K562 (cell line): Measurements from ENCODE around the gene IREB2. TPM values are rescaled to one million over a fixed set of nuclear protein-coding genes. Genes with fewer than 3 reads are reported as not detected.
A peak's percentile ranks its signal among the peaks of the same experiment; 100 is the strongest.

ENCODE experiments used
- ATF1 ChIP-seq, 2 experiments: fragments of 450-650 bp in 1 of 2; IDR thresholded peaks; 2 replicates each; pipeline ENCODE4 v1.6.1; 2016; ENCODE audit warnings: missing compliant biosample characterization in 1 of 2, missing genetic modification characterization in 1 of 2
- BRD9 ChIP-seq: fragments of 450-650 bp; IDR thresholded peaks from 2 replicates; pipeline ENCODE4 v1.6.1; 2018; ENCODE audit warnings: low read depth; ENCODE audit not compliant: partially characterized antibody
- CBX1 ChIP-seq: sonication (generic); IDR thresholded peaks from 2 replicates; pipeline ENCODE4 v1.6.1; 2016; ENCODE audit warnings: antibody characterized with exemption, low read depth, mild to moderate bottlenecking
- CBX5 ChIP-seq: IDR thresholded peaks from 2 replicates; pipeline ENCODE4 v1.6.1; 2014; ENCODE audit warnings: low read depth, borderline replicate concordance
- E2F5 ChIP-seq: sonication (generic); formaldehyde crosslinking; IDR thresholded peaks from 2 replicates; pipeline ENCODE4 v1.8.0; 2022; ENCODE audit warnings: mild to moderate bottlenecking, missing genetic modification reagents
- E2F8 ChIP-seq: fragments of 450-650 bp; IDR thresholded peaks from 2 replicates; pipeline ENCODE4 v1.7.1; 2018; ENCODE audit warnings: mild to moderate bottlenecking, low read depth; ENCODE audit not compliant: partially characterized antibody
- FOXK1 ChIP-seq: sonication (generic); formaldehyde crosslinking; IDR thresholded peaks from 2 replicates; pipeline ENCODE4 v1.8.0; 2022; ENCODE audit warnings: missing genetic modification reagents, mild to moderate bottlenecking, borderline replicate concordance
- HNRNPH1 ChIP-seq: fragments of 200-400 bp; formaldehyde crosslinking; optimal IDR thresholded peaks from 2 replicates; pipeline ENCODE3; 2017; ENCODE audit warnings: low read depth, mild to moderate bottlenecking, low read length, moderate library complexity
- KDM4B ChIP-seq, 2 experiments: fragments of 450-650 bp in 1 of 2; sonication (generic) in 1 of 2; IDR thresholded peaks; 2 replicates each; pipeline ENCODE4 v1.6.1; 2016 to 2017; ENCODE audit warnings: borderline replicate concordance in 2 of 2, antibody characterized with exemption in 1 of 2, low read depth in 1 of 2, mild to moderate bottlenecking in 1 of 2
- POLR2B ChIP-seq: fragments of 450-650 bp; IDR thresholded peaks from 2 replicates; pipeline ENCODE4 v1.6.1; 2018; ENCODE audit warnings: low read depth; ENCODE audit not compliant: partially characterized antibody
- RBFOX2 ChIP-seq: fragments of 200-400 bp; formaldehyde crosslinking; IDR thresholded peaks from 2 replicates; pipeline ENCODE4 v1.6.1; 2017; ENCODE audit warnings: low read depth, mild to moderate bottlenecking, low read length, moderate library complexity
- SIN3A ChIP-seq, 2 experiments: fragments of 150-350 bp in 1 of 2; IDR thresholded peaks; 2 replicates each; pipeline ENCODE4 v1.6.1; 2011 to 2016; ENCODE audit warnings: borderline replicate concordance in 2 of 2, low read depth in 2 of 2, low read length in 2 of 2, mild to moderate bottlenecking in 2 of 2, moderate library complexity in 2 of 2; ENCODE audit not compliant: control insufficient read depth in 1 of 2
- SMARCC2 ChIP-seq: fragments of 450-650 bp; IDR thresholded peaks from 2 replicates; pipeline ENCODE4 v1.6.1; 2017; ENCODE audit warnings: antibody characterized with exemption, moderate library complexity, mild to moderate bottlenecking, low read depth
- SMC3 ChIP-seq: conservative IDR thresholded peaks from 2 replicates; pipeline ENCODE4 v1.6.1; 2011; ENCODE audit warnings: low read depth, low read length, improper control_type of control experiment; ENCODE audit not compliant: insufficient read depth
- SREBF1 ChIP-seq: fragments of 150-350 bp; IDR thresholded peaks from 2 replicates; pipeline ENCODE4 v1.6.1; 2014; ENCODE audit warnings: antibody characterized with exemption, low read depth, low read length, borderline replicate concordance
- ZNF224 ChIP-seq: sonication (generic); formaldehyde crosslinking; IDR thresholded peaks from 2 replicates; pipeline ENCODE4 v1.8.0; 2022; ENCODE audit warnings: mild to moderate bottlenecking, missing genetic modification reagents
- ZNF277 ChIP-seq: fragments of 250-450 bp; sonication (Bioruptor Pico); IDR thresholded peaks from 2 replicates; pipeline ENCODE4 v1.8.0; 2022; ENCODE audit warnings: inconsistent platforms, mild to moderate bottlenecking, moderate library complexity, borderline replicate concordance
- ZNF384 ChIP-seq: IDR thresholded peaks from 2 replicates; pipeline ENCODE4 v1.6.1; 2012; ENCODE audit warnings: low read depth, low read length, improper control_type of control experiment
- ZNF395 ChIP-seq: fragments of 200-800 bp; sonication (Bioruptor generic); IDR thresholded peaks from 2 replicates; pipeline ENCODE4 v1.6.1; 2017; ENCODE audit warnings: missing genetic modification characterization, missing compliant biosample characterization
- ZNF764 ChIP-seq: fragments of 250-450 bp; sonication (Bioruptor Pico); IDR thresholded peaks from 2 replicates; pipeline ENCODE4 v1.4.0; 2020; ENCODE audit warnings: low read depth, mild to moderate bottlenecking, moderate library complexity
- ZNF785 ChIP-seq: fragments of 250-450 bp; sonication (Bioruptor Pico); IDR thresholded peaks from 2 replicates; pipeline ENCODE4 v1.4.0; 2020; ENCODE audit warnings: mild to moderate bottlenecking
- polyA plus RNA-seq, 8 experiments: library from polyadenylated mRNA; depleted of rRNA in 4 of 8; stranded (reverse) in 5 of 8; unstranded in 3 of 8; fragments of >200 nt; fragmentation: Nextera tagmentation in 2 of 8; fragmentation: Illumina TruSeq in 1 of 8; extraction: Ambion mirVana in 2 of 8; extraction: Trizol in 1 of 8; gene quantifications; 2 replicates each; pipeline versions ENCODE4 v1.2.1 to v1.2.3, GENCODE V29; 2011 to 2014; ENCODE audit warnings: inconsistent platforms in 1 of 8, missing spikeins in 1 of 8
- total RNA-seq, 7 experiments: library from RNA; depleted of rRNA in 6 of 7; stranded (reverse); fragments of >200 nt in 6 of 7; fragmentation: Illumina TruSeq in 2 of 7; extraction: Trizol in 2 of 7; gene quantifications; 2 replicates each; pipeline versions ENCODE4 v1.2.1 to v1.2.3, GENCODE V29; 2011 to 2021; ENCODE audit warnings: low replicate concordance in 1 of 7

IREB2 gene
- total and polyA plus RNA-seq, 9 of the 15 experiments (the other 6 are each of a cell fraction or from before 2014, with no cell fraction given): 16.8 to 61.7 (median 34.0) TPM

- TF ChIP-seq ZNF764 (CRISPR knock-in tag) (0 out of 2 replicates have a peak, but pooled peaks have one; percentile 4), ZNF395 (CRISPR knock-in tag) (no peak), E2F8 (peak; percentile 40), ZNF384 (no peak), KDM4B (IDR thresholded peaks at IDR 0.05; ENCODE audit: borderline replicate concordance in 2 of 2, low read depth in 1 of 2) (0 out of 4 replicates have a peak, but pooled peaks of 1 of the 2 experiments have one; percentile 65), E2F5 (no peak), FOXK1 (no peak), HNRNPH1 (no peak), ZNF277 (no peak), CBX1 (no peak), SREBF1 (no peak), BRD9 (peak; percentile 45), ZNF785 (CRISPR knock-in tag) (no peak), RBFOX2 (peak; percentile 95), SMC3 (no peak), CBX5 (no peak), ZNF224 (no peak), SMARCC2 (no peak), ATF1 (CRISPR knock-in tag; IDR thresholded peaks at IDR 0.05) (no peak), ATF1 (tag; IDR thresholded peaks at IDR 0.05) (peak; percentile 60), SIN3A (IDR thresholded peaks at IDR 0.05; ENCODE audit: borderline replicate concordance in 2 of 2, control insufficient read depth in 1 of 2, low read depth in 2 of 2, low read length in 2 of 2) (peak; percentile 31 to 51; a peak in 2 of 4 replicates), POLR2B (peak; percentile 97)
These were observed 102.3 kb downstream of the IREB2 start, which contains the start of gene PSMA4 (continued) for GRCh38 chr15:78540141-78540870.
